Spleen (tissue), 7 donors: ENCODE measurements around the gene MRPS7.

Experiments used
- CTCF ChIP-seq, 11 experiments: fragments of 200-600 bp in 7 of 11; fragments of 450-650 bp in 4 of 11; sonication (generic) in 4 of 11; IDR thresholded peaks in 8 of 11; conservative IDR thresholded peaks in 3 of 11; 1 replicate in 7 of 11; 2 replicates in 4 of 11; pipeline versions ENCODE4 v1.4.0 to v1.8.0; 2016 to 2021; ENCODE audit warnings: antibody characterized with exemption in 11 of 11, inconsistent platforms in 4 of 11, mild to moderate bottlenecking in 1 of 11
- POLR2A ChIP-seq, 3 donors: fragments of 450-650 bp; IDR thresholded peaks; one replicate each; pipeline ENCODE4 v1.5.1; 2017; ENCODE audit warnings: antibody characterized with exemption in 3 of 3, mild to moderate bottlenecking in 1 of 3
- donor health status: DM: no; HTN: no; CAD: no; lungs with moderate emphysema.
- donor health status: DM: no; HTN: no; CAD: no.
- donor health status: DM: no; HTN: no; CAD: no.

DNA sequence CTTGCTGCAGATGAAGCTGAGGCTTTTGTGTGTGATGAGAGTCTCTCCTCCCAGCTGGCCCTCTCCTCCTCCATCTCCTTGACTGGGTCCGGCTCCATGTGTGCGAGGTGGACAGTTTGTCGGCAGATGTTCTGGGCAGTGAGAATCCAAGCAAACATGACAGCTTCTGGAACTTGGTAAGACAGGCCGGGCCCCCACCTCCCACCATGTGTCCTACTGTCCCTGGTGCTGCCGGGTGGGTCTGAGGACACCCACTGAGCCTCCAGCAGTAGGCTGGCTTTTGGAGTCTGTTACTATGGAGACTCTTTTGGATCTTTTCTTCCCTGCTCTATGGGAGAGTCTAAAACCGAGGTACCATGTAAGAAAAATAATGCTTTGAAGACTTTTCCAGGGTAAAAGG is 43.5 kb upstream of the MRPS7 start:
- TF ChIP-seq CTCF (IDR thresholded peaks at IDR 0.05 in 8 of 11, conservative IDR thresholded peaks at IDR 0.05 in 3 of 11), result no peak
- TF ChIP-seq POLR2A (IDR thresholded peaks at IDR 0.05), result no peak
